Epithelial cell of proximal tubule (primary cell): ENCODE results near the gene GPR148. TPM values are rescaled to one million over a fixed set of nuclear protein-coding genes. Genes with fewer than 3 reads are reported as not detected.
"Not testable (repeated sequence)": the region's sequence is repeated elsewhere in the genome, so short reads cannot be mapped to it uniquely, and the experiment has no call there.

Experiments
- DNase-seq: peaks from one replicate; pipeline ENCODE4 v3.0.0-alpha.2; 2011; ENCODE audit warnings: low read depth
- H3K4me3 ChIP-seq: 2 replicates; pipeline ENCODE4 v1.5.1; 2011; ENCODE audit warnings: low read depth, mild to moderate bottlenecking, low read length
- CTCF ChIP-seq: conservative IDR thresholded peaks from 2 replicates; pipeline ENCODE4 v1.5.1; 2012; ENCODE audit warnings: low read depth, mild to moderate bottlenecking, low read length
- total RNA-seq: library from RNA; depleted of rRNA; stranded (reverse); fragments of >200 nt; gene quantifications from 2 replicates; pipeline ENCODE4 v1.2.3, GENCODE V29; 2015

Gene GPR148
- total RNA-seq: not detected in 2 replicates

- no peak for DNase-seq
- TF ChIP-seq CTCF: no peak
- peak within 1 kb of the TSS; percentile 57 for H3K4me3 ChIP-seq
Observed at GRCh38 chr2:130728549-130729316, at the start of gene GPR148. Gene GPR148, plus strand, starts transcription at chr2:130729070. Its CDS starts 82 bp downstream, at chr2:130729152.

GRCh38 chr2:130692041-130692770 lies 36.7 kb upstream of the GPR148 start:
- not testable (repeated sequence) for DNase-seq, H3K4me3 ChIP-seq

GRCh38 chr2:130693474-130693873 lies 35.4 kb upstream of the GPR148 start:
- DNase-seq, H3K4me3 ChIP-seq: not testable (repeated sequence)
- TF ChIP-seq CTCF: peak; percentile 15

GRCh38 chr2:130703250-130703649 lies 25.6 kb upstream of the GPR148 start:
- not testable (repeated sequence) for DNase-seq, H3K4me3 ChIP-seq

- H3K4me3 ChIP-seq, DNase-seq: not testable (repeated sequence)
Observed at GRCh38 chr2:130714795-130715194, 14.1 kb upstream of the GPR148 start.

- no peak for DNase-seq
- no peak overlapping the region for H3K4me3 ChIP-seq
- TF ChIP-seq CTCF: no peak
Observed at GRCh38 chr2:130720036-130720435, 8.8 kb upstream of the GPR148 start.

GRCh38 chr2:130720528-130720927 lies 8.3 kb upstream of the GPR148 start:
- DNase-seq: no peak
- no peak for TF ChIP-seq CTCF
- H3K4me3 ChIP-seq: no peak overlapping the region

GRCh38 chr2:130724455-130724854 lies 4.4 kb upstream of the GPR148 start:
- no peak for TF ChIP-seq CTCF
- DNase-seq: no peak
- H3K4me3 ChIP-seq: no peak overlapping the region
